SK-N-SH (cell line): ENCODE results near the gene FBN2. TPM values are rescaled to one million over a fixed set of nuclear protein-coding genes. Genes with fewer than 3 reads are reported as not detected.
A peak's percentile ranks its signal among the peaks of the same experiment; 100 is the strongest.

ENCODE experiments used
- CTCF ChIA-PET: fragments of 300-600, 350-600 bp; formaldehyde crosslinking; extraction: SDS; loops from one replicate; lab custom pipeline; 2021; lab: Yijun Ruan, JAX
- POLR2A ChIA-PET: fragments of 350-600 bp; sonication (Branson Sonifier 250); formaldehyde crosslinking; extraction: SDS; loops from one replicate; lab custom pipeline; 2020; ENCODE audit warnings: antibody characterized with exemption, inconsistent platforms; lab: Yijun Ruan, JAX
- DNase-seq: peaks from one replicate; pipeline ENCODE4 v3.0.0; 2012
- H2AFZ ChIP-seq: fragments of 200-600 bp; sonication (generic); 2 replicates; pipeline ENCODE4 v1.8.1; 2016; ENCODE audit warnings: antibody characterized with exemption, mild to moderate bottlenecking, low read depth
- H3F3A ChIP-seq: fragments of 200-600 bp; sonication (generic); replicated peaks from 2 replicates; pipeline ENCODE3; 2016; ENCODE audit warnings: antibody characterized with exemption, mild to moderate bottlenecking; ENCODE audit not compliant: insufficient read depth
- H3K27ac ChIP-seq, 2 experiments: fragments of 200-500 bp in 1 of 2; fragments of 200-600 bp in 1 of 2; sonication (Bioruptor generic) in 1 of 2; sonication (generic), shearing (Covaris generic) in 1 of 2; 2 replicates each; pipeline versions ENCODE4 v1.5.1 to v1.6.1; 2014 to 2016; ENCODE audit warnings: low read depth in 2 of 2, inconsistent platforms in 1 of 2, low read length in 1 of 2, mild to moderate bottlenecking in 1 of 2, mixed read lengths in 1 of 2
- H3K27me3 ChIP-seq: fragments of 200-600 bp; sonication (generic), shearing (Covaris generic); 2 replicates; pipeline ENCODE4 v1.6.1; 2016; ENCODE audit warnings: mixed run types; ENCODE audit not compliant: insufficient read depth
- H3K36me3 ChIP-seq, 2 experiments: fragments of 200-500 bp in 1 of 2; fragments of 200-600 bp in 1 of 2; sonication (Bioruptor generic) in 1 of 2; sonication (generic) in 1 of 2; replicated peaks in 1 of 2; 2 replicates each; pipeline versions ENCODE3 to v1.5.1; 2014 to 2016; ENCODE audit warnings: low read length in 1 of 2, mild to moderate bottlenecking in 1 of 2; ENCODE audit not compliant: insufficient read depth in 2 of 2, control insufficient read depth in 1 of 2
- H3K4me1 ChIP-seq, 2 experiments: fragments of 200-500 bp in 1 of 2; fragments of 200-600 bp in 1 of 2; sonication (Bioruptor generic) in 1 of 2; sonication (generic), shearing (Covaris generic) in 1 of 2; 2 replicates each; pipeline versions ENCODE4 v1.5.1 to v1.6.1; 2014 to 2016; ENCODE audit warnings: low read depth in 1 of 2, low read length in 1 of 2, mixed run types in 1 of 2; ENCODE audit not compliant: insufficient read depth in 2 of 2, control insufficient read depth in 1 of 2
- H3K4me2 ChIP-seq: fragments of 200-600 bp; sonication (generic), shearing (Covaris generic); 2 replicates; pipeline ENCODE4 v1.6.1; 2017; ENCODE audit warnings: mixed run types
- H3K4me3 ChIP-seq, 2 experiments: fragments of 200-500 bp in 1 of 2; fragments of 200-600 bp in 1 of 2; sonication (Bioruptor generic) in 1 of 2; sonication (generic), shearing (Covaris generic) in 1 of 2; 2 replicates each; pipeline versions ENCODE4 v1.5.1 to v1.8.1; 2014 to 2016; ENCODE audit warnings: low read depth in 2 of 2, inconsistent platforms in 1 of 2, low read length in 1 of 2, mild to moderate bottlenecking in 1 of 2, mixed read lengths in 1 of 2, moderate library complexity in 1 of 2
- H3K79me2 ChIP-seq: fragments of 200-600 bp; sonication (generic); 2 replicates; pipeline ENCODE4 v1.8.1; 2017; ENCODE audit warnings: mild to moderate bottlenecking; ENCODE audit not compliant: insufficient read depth
- H3K9ac ChIP-seq: fragments of 200-600 bp; sonication (generic); 2 replicates; pipeline ENCODE4 v1.6.1; 2017; ENCODE audit warnings: mixed run types
- H3K9me2 ChIP-seq: fragments of 200-600 bp; sonication (generic); 2 replicates; pipeline ENCODE4 v1.6.1; 2017; ENCODE audit warnings: mixed run types
- H3K9me3 ChIP-seq: fragments of 200-600 bp; sonication (generic); 2 replicates; pipeline ENCODE4 v1.6.1; 2017; ENCODE audit warnings: mixed run types, mild to moderate bottlenecking, moderate library complexity
- H4K20me1 ChIP-seq: fragments of 200-600 bp; sonication (generic); 2 replicates; pipeline ENCODE4 v1.6.1; 2017; ENCODE audit warnings: mild to moderate bottlenecking, mixed run types; ENCODE audit not compliant: insufficient read depth
- ELF1 ChIP-seq: IDR thresholded peaks from 2 replicates; pipeline ENCODE4 v1.4.0; 2012
- EP300 ChIP-seq, 2 experiments: IDR thresholded peaks; 2 replicates each; pipeline versions ENCODE4 v1.4.0 to v1.6.1; 2012; ENCODE audit warnings: borderline replicate concordance in 1 of 2, low read depth in 1 of 2, low read length in 1 of 2
- FOSL2 ChIP-seq: IDR thresholded peaks from 2 replicates; pipeline ENCODE4 v1.4.0; 2012; ENCODE audit warnings: low read depth, mild to moderate bottlenecking, moderate library complexity, borderline replicate concordance
- FOXJ3 ChIP-seq: sonication (generic); formaldehyde crosslinking; IDR thresholded peaks from 2 replicates; pipeline ENCODE4 v1.5.1; 2020; ENCODE audit warnings: mild to moderate bottlenecking, missing genetic modification reagents
- FOXM1 ChIP-seq: IDR thresholded peaks from 2 replicates; pipeline ENCODE4 v1.4.0; 2012; ENCODE audit warnings: low read depth, mild to moderate bottlenecking
- GABPA ChIP-seq: IDR thresholded peaks from 2 replicates; pipeline ENCODE4 v1.4.0; 2012; ENCODE audit warnings: low read depth, mild to moderate bottlenecking
- JUND ChIP-seq: IDR thresholded peaks from 2 replicates; pipeline ENCODE4 v1.4.0; 2012
- MAX ChIP-seq: IDR thresholded peaks from 2 replicates; pipeline ENCODE4 v1.4.0; 2012; ENCODE audit warnings: low read depth
- MEF2A ChIP-seq: IDR thresholded peaks from 2 replicates; pipeline ENCODE4 v1.4.0; 2012; ENCODE audit warnings: low read depth, borderline replicate concordance
- MXI1 ChIP-seq: IDR thresholded peaks from 2 replicates; pipeline ENCODE4 v1.6.1; 2012; ENCODE audit warnings: mild to moderate bottlenecking, low read depth, low read length, improper control_type of control experiment
- NFIC ChIP-seq: IDR thresholded peaks from 2 replicates; pipeline ENCODE4 v1.4.0; 2012; ENCODE audit warnings: borderline replicate concordance
- NRF1 ChIP-seq: IDR thresholded peaks from 2 replicates; pipeline ENCODE4 v1.6.1; 2012; ENCODE audit warnings: low read depth, mild to moderate bottlenecking, low read length
- PBX3 ChIP-seq: IDR thresholded peaks from 2 replicates; pipeline ENCODE4; 2012
- RAD21 ChIP-seq: IDR thresholded peaks from 2 replicates; pipeline ENCODE4 v1.6.1; 2012; ENCODE audit warnings: mild to moderate bottlenecking, low read length
- REST ChIP-seq: IDR thresholded peaks from 2 replicates; pipeline ENCODE4 v1.6.1; 2012; ENCODE audit warnings: mild to moderate bottlenecking, low read depth, low read length, moderate library complexity
- RFX5 ChIP-seq: IDR thresholded peaks from 2 replicates; pipeline ENCODE4 v1.6.1; 2012; ENCODE audit warnings: mild to moderate bottlenecking, improper control_type of control experiment, low read length
- SIN3A ChIP-seq: IDR thresholded peaks from 2 replicates; pipeline ENCODE4 v1.6.1; 2012; ENCODE audit warnings: low read depth, mild to moderate bottlenecking, low read length, moderate library complexity, borderline replicate concordance
- SMC3 ChIP-seq: IDR thresholded peaks from 2 replicates; pipeline ENCODE4 v1.6.1; 2012; ENCODE audit warnings: low read depth, low read length, improper control_type of control experiment
- USF1 ChIP-seq: IDR thresholded peaks from 2 replicates; pipeline ENCODE4 v1.4.0; 2012; ENCODE audit warnings: low read depth, borderline replicate concordance
- USF2 ChIP-seq: fragments of 150-350 bp; IDR thresholded peaks from 2 replicates; pipeline ENCODE4 v1.6.1; 2017; ENCODE audit warnings: antibody characterized with exemption, low read length, low read depth, borderline replicate concordance
- YY1 ChIP-seq: IDR thresholded peaks from 2 replicates; pipeline ENCODE4 v1.4.0; 2012; ENCODE audit warnings: low read depth, mild to moderate bottlenecking
- ZBTB33 ChIP-seq: IDR thresholded peaks from 2 replicates; pipeline ENCODE4 v1.4.0; 2012; ENCODE audit warnings: low read depth, borderline replicate concordance
- WGBS: methylation state at CpG from one replicate; pipeline ENCODE4 v1.1.6; 2017; ENCODE audit warnings: low lambda C conversion rate; 5-methylcytosine and 5-hydroxymethylcytosine counted together
- polyA plus RNA-seq, 3 experiments: library from polyadenylated mRNA; depleted of rRNA; stranded (reverse); fragments of >200 nt; gene quantifications; 2 replicates each; pipeline ENCODE4 v1.2.3, GENCODE V29; 2012

The FBN2 gene
- polyA plus RNA-seq, 1 of the 3 experiments (the other 2 are of a cell fraction), result 2.2 TPM

- TF ChIP-seq ZBTB33, result no peak
- no peak for TF ChIP-seq REST
- no peak for TF ChIP-seq YY1
- no peak for TF ChIP-seq GABPA
- no peak for TF ChIP-seq RAD21
- TF ChIP-seq, all 33 proteins: peak for 0
Observed at GRCh38 chr5:128536254-128537220, 1.5 kb downstream of the FBN2 start (continued).

GRCh38 chr5:128535251-128535650 is 2.8 kb downstream of the FBN2 start:
- H3K27me3 ChIP-seq, result peaks cover 50% of the 10 kb centered on the region
- H3K9me3 ChIP-seq, result no peaks in the 10 kb centered on the region
- H4K20me1 ChIP-seq, result no peaks in the 10 kb centered on the region
- no peaks in the 10 kb centered on the region for H3K79me2 ChIP-seq
- no peak overlapping the region for H3K9ac ChIP-seq
- ChIA-PET CTCF (no interaction called here), POLR2A (no interaction called here)
- WGBS, result 9% methylated on average over 1 of the region's 1 CpG
- H3K4me3 ChIP-seq, result peak overlapping the region in 1 of 2 experiments; percentile 6; a peak in 1 of 4 replicates
- H3K9me2 ChIP-seq, result no peaks in the 10 kb centered on the region
- no peaks in the 10 kb centered on the region for H3F3A ChIP-seq
- no peaks in the 10 kb centered on the region for H3K36me3 ChIP-seq
- no peak overlapping the region; a peak in 1 of 4 replicates for H3K27ac ChIP-seq
- no peaks in the 10 kb centered on the region; a peak in 1 of 4 replicates for H3K4me1 ChIP-seq
- no peak overlapping the region for H2AFZ ChIP-seq
- no peak overlapping the region for H3K4me2 ChIP-seq
- DNase-seq, result no peak
- TF ChIP-seq MEF2A (no peak), GABPA (no peak), RFX5 (no peak), USF1 (no peak), JUND (no peak), EP300 (IDR thresholded peaks at IDR 0.05; ENCODE audit: borderline replicate concordance in 1 of 2, low read depth in 1 of 2, low read length in 1 of 2) (no peak), MXI1 (no peak), MAX (no peak), NFIC (no peak), ELF1 (no peak), SIN3A (no peak), FOXJ3 (no peak), PBX3 (no peak), FOXM1 (no peak), SMC3 (no peak), USF2 (no peak), FOSL2 (no peak), NRF1 (no peak)
